ENCODE data around the gene BCAR3. TPM values are rescaled to one million over a fixed set of nuclear protein-coding genes. Genes with fewer than 3 reads are reported as not detected.
A peak's percentile ranks its signal among the peaks of the same experiment; 100 is the strongest.

BCAR3 gene
- total RNA-seq, 4 donors from 2014 or later: 20.2 to 47.2 (median 32.3) TPM

DNA sequence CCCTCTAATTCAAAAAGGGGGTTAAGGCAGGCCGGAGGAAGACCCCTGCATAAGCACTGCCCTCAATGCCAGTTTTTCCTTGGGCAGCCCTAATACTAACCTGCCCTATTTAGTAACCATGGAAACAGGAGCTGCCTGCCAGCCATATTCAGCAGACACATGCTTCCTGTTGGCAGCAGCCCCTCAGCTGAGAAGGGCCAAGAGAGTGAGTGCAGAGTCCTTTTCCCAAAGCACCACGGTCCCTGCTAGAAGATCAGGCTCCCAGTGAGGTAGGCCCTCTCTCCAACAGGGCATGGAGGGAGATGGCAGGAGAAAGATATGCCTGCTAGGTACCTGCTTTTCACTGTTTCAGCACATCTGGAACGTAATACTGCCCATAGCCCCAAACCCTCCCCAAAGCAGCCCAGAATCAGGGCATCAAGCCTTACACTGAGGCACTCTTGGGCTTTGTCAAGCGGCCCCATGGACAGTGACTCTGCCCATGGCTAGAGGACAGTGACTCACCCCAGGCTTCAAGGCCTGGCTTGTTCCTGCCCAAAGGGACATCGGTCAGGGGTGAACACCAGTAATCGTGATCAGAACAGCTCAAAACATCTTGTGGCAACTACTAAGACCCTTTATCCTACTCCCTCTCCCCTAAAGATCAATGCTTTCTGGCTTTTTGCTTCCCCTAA, 64.5 kb downstream of the BCAR3 start:
- peaks cover 61 to 75% (median 63%) of the 10 kb centered on the region in 4 donors for H3K4me1 ChIP-seq
- no peak for DNase-seq (ENCODE audit: extremely low spot score)
- intact Hi-C loops (cut with DNase I): no loop called here

GRCh38 chr1:93616221-93616995, 65.2 kb downstream of the BCAR3 start:
- Histone ChIP-seq H3K9me3 (no peaks in the 10 kb centered on the region), H3K36me3 (no peaks in the 10 kb centered on the region), H3K27ac (replicated peaks in 1 of 4) (peak overlapping the region; percentile 51 to 71 (median 66)), H3K4me3 (no peak overlapping the region), H3K4me1 (peaks cover 61 to 83% (median 68%) of the 10 kb centered on the region in 4 donors), H3K27me3 (no peaks in the 10 kb centered on the region)
- no peak for DNase-seq (ENCODE audit: extremely low spot score)
- TF ChIP-seq POLR2A (IDR thresholded peaks at IDR 0.05; ENCODE audit: low read depth) (no peak), POLR2AphosphoS5 (IDR thresholded peaks at IDR 0.05) (peak in 1 of 2 donors; percentile 2), EP300 (IDR thresholded peaks at IDR 0.05) (no peak)
- TF ChIP-seq, protein P1, sequence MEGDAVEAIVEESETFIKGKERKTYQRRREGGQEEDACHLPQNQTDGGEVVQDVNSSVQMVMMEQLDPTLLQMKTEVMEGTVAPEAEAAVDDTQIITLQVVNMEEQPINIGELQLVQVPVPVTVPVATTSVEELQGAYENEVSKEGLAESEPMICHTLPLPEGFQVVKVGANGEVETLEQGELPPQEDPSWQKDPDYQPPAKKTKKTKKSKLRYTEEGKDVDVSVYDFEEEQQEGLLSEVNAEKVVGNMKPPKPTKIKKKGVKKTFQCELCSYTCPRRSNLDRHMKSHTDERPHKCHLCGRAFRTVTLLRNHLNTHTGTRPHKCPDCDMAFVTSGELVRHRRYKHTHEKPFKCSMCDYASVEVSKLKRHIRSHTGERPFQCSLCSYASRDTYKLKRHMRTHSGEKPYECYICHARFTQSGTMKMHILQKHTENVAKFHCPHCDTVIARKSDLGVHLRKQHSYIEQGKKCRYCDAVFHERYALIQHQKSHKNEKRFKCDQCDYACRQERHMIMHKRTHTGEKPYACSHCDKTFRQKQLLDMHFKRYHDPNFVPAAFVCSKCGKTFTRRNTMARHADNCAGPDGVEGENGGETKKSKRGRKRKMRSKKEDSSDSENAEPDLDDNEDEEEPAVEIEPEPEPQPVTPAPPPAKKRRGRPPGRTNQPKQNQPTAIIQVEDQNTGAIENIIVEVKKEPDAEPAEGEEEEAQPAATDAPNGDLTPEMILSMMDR (IDR thresholded peaks at IDR 0.05): no peak
- WGBS: 58% methylated on average over 7 of the region's 8 CpGs
- intact Hi-C loops (cut with DNase I): no loop called here

More for the DNA sequence above, 64.5 kb downstream of the BCAR3 start:
- TF ChIP-seq EP300 (IDR thresholded peaks at IDR 0.05): no peak
- no peak for TF ChIP-seq POLR2A (IDR thresholded peaks at IDR 0.05; ENCODE audit: low read depth)
- peak in 1 of 2 donors; percentile 8 for TF ChIP-seq POLR2AphosphoS5 (IDR thresholded peaks at IDR 0.05)
- TF ChIP-seq, protein P1 (IDR thresholded peaks at IDR 0.05): no peak
- Histone ChIP-seq H3K27me3 (no peaks in the 10 kb centered on the region), H3K9me3 (no peaks in the 10 kb centered on the region), H3K36me3 (no peaks in the 10 kb centered on the region), H3K4me3 (no peak overlapping the region), H3K27ac (replicated peaks in 1 of 4) (peak overlapping the region; percentile 51 to 71 (median 66))
- WGBS: 52% methylated on average over 6 of the region's 6 CpGs

DNA sequence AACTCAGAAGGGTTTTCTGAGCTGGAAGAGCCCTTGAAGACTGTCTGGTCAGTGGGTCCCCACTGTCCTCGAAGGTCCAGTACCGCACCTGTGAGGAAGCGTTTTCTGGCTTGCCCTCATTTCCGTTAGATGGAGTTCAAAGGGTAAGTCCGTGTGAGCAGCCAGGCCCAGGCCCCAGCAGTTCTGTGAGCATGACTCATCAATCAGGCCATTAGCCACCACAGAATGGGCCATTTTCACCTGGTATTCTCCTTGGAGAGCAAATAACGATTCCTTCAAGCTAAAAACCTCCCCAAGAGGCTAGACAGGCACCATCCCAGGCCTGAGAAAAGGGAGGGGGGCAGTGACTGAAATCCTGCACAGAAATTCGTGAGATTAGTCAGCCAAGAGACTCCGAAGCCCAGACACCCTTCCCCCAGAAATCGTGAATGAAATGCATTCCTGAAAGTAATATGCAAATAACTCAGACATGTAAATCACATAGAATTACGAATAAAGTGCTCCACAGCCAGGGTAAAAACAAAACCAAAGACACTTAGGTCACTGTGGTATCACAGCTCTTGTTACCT, 66.0 kb downstream of the BCAR3 start:
- no peak for TF ChIP-seq EP300 (IDR thresholded peaks at IDR 0.05)
- no peak for TF ChIP-seq POLR2A (IDR thresholded peaks at IDR 0.05; ENCODE audit: low read depth)
- no peak for TF ChIP-seq POLR2AphosphoS5 (IDR thresholded peaks at IDR 0.05)
- TF ChIP-seq, protein P1 (IDR thresholded peaks at IDR 0.05): no peak
- Histone ChIP-seq H3K4me1 (peaks cover 54 to 86% (median 68%) of the 10 kb centered on the region in 4 donors), H3K27ac (replicated peaks in 1 of 4) (peak overlapping the region; percentile 51 to 71 (median 66)), H3K27me3 (no peaks in the 10 kb centered on the region), H3K9me3 (no peaks in the 10 kb centered on the region), H3K4me3 (no peak overlapping the region), H3K36me3 (no peaks in the 10 kb centered on the region)
- WGBS: 76% methylated on average over 9 of the region's 10 CpGs
- no peak for DNase-seq (ENCODE audit: extremely low spot score)
- intact Hi-C loops (cut with DNase I): no loop called here

DNA sequence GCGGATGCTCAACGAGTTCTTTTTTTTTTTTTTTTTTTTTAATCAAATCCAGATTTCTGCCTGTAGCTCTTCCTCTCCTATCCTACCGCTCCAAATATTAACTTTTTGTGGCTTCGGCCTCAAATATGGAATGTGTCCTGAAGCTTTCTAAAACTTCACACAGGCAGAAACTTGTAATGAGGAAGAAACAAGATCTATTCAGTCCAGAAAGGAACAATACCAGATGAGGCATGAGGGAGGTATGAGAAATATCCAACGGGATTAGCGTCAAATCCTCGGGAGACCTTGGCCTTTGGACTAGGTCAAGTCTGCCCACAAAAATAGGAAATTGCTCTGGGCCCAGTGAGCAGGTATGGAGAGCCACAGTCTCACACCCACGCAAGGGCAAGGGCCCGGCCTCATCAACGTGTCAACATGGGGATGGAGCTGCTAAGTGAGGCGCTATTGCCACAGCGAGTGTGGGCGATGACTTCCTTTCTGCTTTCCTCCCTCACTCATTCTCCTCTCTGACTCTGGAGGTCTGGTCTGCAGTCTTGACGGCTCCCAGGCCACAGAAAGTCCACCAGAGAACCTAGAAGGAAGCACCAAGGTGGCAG, 66.6 kb downstream of the BCAR3 start:
- WGBS: 66% methylated on average over 12 of the region's 14 CpGs
- no peaks in the 10 kb centered on the region for H3K36me3 ChIP-seq
- H3K27ac ChIP-seq (replicated peaks in 1 of 4): peak overlapping the region; percentile 51 to 71 (median 70)
- H3K4me3 ChIP-seq: no peak overlapping the region
- intact Hi-C loops (cut with DNase I): no loop called here
- H3K27me3 ChIP-seq: no peaks in the 10 kb centered on the region
- DNase-seq (ENCODE audit: extremely low spot score): no peak
- no peaks in the 10 kb centered on the region for H3K9me3 ChIP-seq
- H3K4me1 ChIP-seq: peaks cover 54 to 91% (median 70%) of the 10 kb centered on the region in 4 donors
- TF ChIP-seq EP300 (IDR thresholded peaks at IDR 0.05) (no peak), POLR2AphosphoS5 (IDR thresholded peaks at IDR 0.05) (no peak), POLR2A (IDR thresholded peaks at IDR 0.05; ENCODE audit: low read depth) (no peak)
- TF ChIP-seq, protein P1 (IDR thresholded peaks at IDR 0.05): no peak

Data from esophagus muscularis mucosa (tissue), 4 donors.